ENCODE measurements around the gene TMOD3.

TMOD3 gene

DNA sequence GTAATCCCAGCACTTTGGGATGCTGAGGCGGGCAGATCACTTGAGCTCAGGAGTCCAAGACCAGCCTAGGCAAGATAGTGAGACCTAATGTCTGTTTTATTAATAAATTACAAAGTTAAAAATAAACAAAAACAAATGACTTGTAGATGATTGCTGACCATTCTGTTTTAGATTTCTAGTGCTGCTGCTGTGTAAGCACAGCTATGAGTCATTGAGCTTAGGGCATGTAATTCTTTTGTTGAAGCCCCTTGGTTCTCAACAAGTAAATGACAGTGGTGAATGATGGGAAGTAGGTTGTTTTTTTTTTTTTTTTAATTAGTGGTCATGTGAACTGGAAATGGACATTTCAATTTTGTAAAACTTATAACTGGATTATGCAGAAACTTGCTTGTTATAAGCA is 78.9 kb downstream of the TMOD3 start:
- no peak for DNase-seq

DNA sequence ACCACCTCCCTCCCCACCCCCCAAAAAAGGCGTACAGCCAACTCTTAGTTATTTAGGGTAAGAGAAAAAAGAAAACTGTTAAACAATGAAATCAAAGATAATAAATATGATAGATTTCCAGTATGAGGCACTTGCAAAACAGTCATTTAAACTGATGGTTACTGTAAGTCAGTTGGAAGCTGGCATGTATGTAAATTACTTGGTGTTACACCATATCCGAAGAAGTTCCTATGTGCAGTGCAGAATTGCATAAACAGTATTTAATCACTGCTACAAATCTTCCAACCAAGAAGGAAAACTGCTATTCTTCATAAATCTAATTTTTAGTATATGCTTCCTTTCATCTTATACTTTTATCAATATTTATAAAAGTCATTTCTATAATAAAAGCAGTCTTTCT is 80.1 kb downstream of the TMOD3 start:
- DNase-seq = no peak

GRCh38 chr15:51912528-51912927 is 83.1 kb downstream of the TMOD3 start:
- no peak for DNase-seq

DNA sequence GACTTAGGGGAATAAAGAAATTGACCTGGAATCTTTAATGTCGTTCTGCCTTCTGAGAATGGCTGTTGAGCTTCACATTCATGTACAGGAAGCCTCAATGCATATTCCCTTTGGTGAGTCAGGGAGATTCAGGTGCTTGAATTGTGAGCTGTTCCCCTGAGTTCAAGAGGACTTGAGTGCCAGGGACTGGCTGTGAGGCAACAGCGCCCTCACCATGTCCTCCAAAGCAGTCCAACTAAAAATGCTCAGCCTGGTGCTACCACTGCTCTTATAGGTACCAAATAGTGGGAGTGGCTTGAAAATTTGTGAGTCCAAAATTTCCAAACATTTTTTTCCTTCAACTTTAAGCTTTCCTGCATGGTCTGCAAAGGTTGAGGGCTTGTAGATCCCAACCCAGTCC is 88.0 kb downstream of the TMOD3 start:
- DNase-seq = peak in 2 of 4 experiments; percentile 7 to 17

GRCh38 chr15:51924156-51925068 is 95.0 kb downstream of the TMOD3 start:
- no peak for DNase-seq

- DNase-seq = no peak
These were observed 97.4 kb downstream of the TMOD3 start for GRCh38 chr15:51926809-51927208.

GRCh38 chr15:51931016-51931415 is 101.6 kb downstream of the TMOD3 start:
- DNase-seq = no peak

GRCh38 chr15:51931638-51932037 is 102.2 kb downstream of the TMOD3 start:
- no peak for DNase-seq

DNA sequence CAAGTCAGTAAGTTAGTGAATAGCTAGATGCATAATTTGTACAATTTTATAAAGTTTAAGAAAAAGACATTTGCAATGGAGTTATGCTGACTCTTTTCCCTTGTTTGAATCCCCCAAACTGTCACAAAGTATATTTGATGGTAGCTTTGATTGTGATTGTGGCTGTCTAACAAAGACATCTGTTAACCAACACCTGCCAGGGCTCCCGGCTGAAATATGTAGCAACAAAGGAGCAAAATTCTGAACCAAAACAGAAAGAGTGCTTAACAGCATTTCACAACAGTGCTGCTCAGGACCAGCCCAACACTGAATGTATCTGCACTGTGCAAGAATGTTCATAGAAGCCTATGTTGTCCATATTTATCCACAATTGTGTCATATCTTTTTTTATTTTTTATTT is 102.7 kb downstream of the TMOD3 start:
- DNase-seq = no peak

DNA sequence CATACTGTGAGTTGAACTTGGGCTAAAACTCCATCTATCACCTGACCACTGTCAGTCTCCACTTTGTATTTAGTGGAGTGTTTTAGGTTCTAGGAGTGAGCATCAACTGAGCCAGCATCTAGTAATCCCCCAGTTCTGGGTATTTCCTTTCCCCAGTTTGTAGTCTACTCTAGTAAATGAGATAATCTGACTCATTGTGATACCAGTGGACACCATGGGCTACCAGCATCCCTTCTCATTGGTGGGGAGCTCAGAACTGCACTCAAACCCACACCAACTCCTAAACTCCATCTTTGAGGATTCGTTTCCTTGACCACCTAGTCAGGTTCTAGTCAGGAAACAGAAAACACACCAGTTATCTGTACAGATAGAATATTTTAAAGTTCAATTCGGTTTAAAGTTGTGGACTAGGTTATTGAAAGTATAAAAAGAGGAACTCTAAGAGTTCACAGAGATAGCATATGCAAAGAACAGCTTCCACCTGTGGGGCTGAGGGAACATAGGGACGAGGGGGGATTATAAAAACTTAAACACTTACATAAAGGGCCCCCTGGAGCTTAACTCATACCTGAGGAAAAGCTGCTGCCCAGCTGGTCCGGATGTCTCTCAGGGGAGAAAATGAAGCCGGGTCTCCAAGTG is 106.1 kb downstream of the TMOD3 start:
- DNase-seq = no peak

GRCh38 chr15:51936105-51936478 is 106.6 kb downstream of the TMOD3 start:
- no peak for DNase-seq

DNA sequence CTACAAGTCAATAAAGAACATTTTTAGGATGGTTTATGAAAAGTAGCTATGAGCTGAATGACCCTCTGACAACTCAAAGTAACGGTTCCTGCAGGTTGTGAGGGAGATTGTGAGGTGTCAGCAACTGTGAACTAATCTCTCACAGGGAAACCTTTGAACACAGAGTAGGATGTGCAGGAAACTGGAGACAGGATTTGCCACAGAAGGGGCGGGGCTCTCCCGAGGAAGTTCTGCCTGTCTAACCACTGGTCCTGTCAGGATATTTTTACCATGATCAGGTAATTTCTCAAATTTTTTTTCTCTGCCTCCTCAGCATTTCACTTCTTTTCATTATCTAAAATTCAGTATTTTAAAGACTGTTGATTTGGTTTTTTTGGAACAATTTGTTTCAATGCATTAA is 108.8 kb downstream of the TMOD3 start:
- no peak for DNase-seq

DNA sequence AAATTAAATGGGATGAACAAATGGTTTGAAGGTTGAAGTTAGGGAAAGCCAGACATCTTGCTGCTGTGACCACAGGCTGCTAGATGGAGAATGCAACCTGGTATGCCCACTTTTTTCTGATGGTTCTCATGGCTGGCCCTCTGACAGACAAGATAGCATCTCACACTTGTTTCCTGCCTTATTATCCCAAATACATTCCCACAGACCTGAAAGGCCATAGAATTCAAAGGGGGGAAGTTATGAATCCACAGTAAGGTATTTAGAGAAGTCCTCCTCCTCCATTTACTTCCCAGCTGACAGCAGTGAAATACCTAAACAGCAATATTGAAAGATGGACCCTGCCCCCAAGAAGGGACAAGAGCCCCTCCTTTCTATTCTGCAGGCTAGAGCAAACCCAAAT is 109.8 kb downstream of the TMOD3 start:
- no peak for DNase-seq

DNA sequence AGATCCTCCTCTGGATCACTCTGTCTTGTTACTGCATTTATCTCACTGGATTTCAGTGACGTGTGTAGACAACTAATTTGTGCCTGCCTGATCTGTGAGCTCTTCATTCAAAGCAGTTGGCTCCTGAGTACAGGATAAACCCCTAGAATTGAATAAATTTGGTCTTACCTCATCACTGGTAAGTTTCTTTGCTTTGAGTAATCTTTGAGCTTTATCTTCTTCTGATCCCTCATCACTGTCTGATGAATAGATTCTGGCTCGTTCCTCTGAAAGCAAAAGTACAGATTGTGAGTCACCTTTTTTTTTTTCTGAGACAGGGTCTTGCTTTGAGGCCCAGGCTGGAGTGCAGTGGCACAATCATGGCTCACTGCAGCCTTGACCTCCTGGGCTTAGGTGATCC is 117.7 kb downstream of the TMOD3 start:
- DNase-seq = no peak

- DNase-seq = no peak
These were observed 123.4 kb downstream of the TMOD3 start for GRCh38 chr15:51952805-51953204.

DNA sequence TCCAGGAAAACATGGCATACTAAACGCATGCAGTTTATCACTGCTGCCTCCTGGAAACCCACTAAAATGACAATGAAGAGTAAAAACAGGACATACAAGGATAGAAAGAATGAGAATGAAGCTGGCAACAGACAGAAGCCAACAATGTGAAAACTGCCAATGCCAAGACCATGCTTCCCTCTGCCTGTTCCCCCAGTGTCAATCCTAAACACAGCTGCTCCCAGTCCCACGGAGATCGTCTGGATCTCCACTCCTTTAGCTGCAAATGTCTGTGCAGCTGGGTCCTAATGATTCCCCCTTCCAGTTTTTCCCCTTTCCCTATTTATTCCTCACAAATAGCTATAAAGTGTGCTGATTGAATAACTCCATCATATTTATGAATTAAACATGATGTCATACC is 126.1 kb downstream of the TMOD3 start:
- DNase-seq = no peak

All from suppressor macrophage (primary cell).